ENCODE data around the gene LAMC1.

DNA sequence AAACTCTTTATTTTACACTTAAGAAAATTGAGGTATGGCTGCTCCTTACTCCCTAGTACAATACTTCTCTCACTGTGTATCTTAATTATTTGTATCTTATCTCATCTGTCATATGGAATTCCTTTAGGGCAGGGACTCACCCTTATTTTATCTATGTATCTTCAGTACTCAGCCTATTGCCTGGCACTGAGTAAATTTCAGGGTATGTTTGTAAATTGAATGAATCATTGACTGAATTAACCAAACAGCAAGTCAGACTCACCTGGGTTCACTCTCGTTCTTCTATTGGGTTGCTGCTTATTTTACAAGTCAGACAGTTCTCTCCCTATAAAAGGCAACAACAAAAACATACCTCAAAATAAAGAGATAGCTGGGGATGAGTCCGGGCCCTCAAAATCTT is 63.8 kb downstream of the LAMC1 start:
- no peak for TF ChIP-seq CTCF (IDR thresholded peaks at IDR 0.05)
- TF ChIP-seq POLR2A (IDR thresholded peaks at IDR 0.05): no peak
